WTC11 (cell line): ENCODE results near the gene RNF19B. TPM values are rescaled to one million over a fixed set of nuclear protein-coding genes. Genes with fewer than 3 reads are reported as not detected.

Experiments
- ATAC-seq: fragments of 200-7000 bp; cut with Tn5 transposase; 2 replicates; pipeline ENCODE4 v1.10.0; 2021; ENCODE audit warnings: mild to moderate bottlenecking, moderate library complexity
- CTCF ChIA-PET: fragments of 300-600 bp; sonication (Branson Sonifier 250); formaldehyde crosslinking; loops from one replicate; lab custom pipeline; 2021; ENCODE audit warnings: antibody characterized with exemption; lab: Charles Lee
- POLR2A ChIA-PET: fragments of 350-600 bp; sonication (Branson Sonifier 250); formaldehyde crosslinking; loops from one replicate; lab custom pipeline; 2021; ENCODE audit warnings: antibody characterized with exemption; lab: Charles Lee
- DNase-seq: peaks from one replicate; pipeline ENCODE4 v3.0.0; 2021; ENCODE audit warnings: low spot score
- H3K27ac Mint-ChIP-seq: 2 replicates; pipeline ENCODE4 v1.8.0; 2021; ENCODE audit warnings: mixed read lengths
- H3K27me3 Mint-ChIP-seq: 2 replicates; pipeline ENCODE4 v1.8.0; 2021; ENCODE audit warnings: low read depth, mild to moderate bottlenecking, moderate library complexity, mixed read lengths
- H3K36me3 Mint-ChIP-seq: 2 replicates; pipeline ENCODE4 v1.8.0; 2021; ENCODE audit warnings: mixed read lengths
- H3K4me1 Mint-ChIP-seq: 2 replicates; pipeline ENCODE4 v1.8.0; 2022; ENCODE audit warnings: mixed read lengths
- H3K4me3 Mint-ChIP-seq: 2 replicates; pipeline ENCODE4 v1.8.0; 2021; ENCODE audit warnings: mild to moderate bottlenecking, moderate library complexity, mixed read lengths
- H3K9me3 Mint-ChIP-seq: 2 replicates; pipeline ENCODE4 v1.8.0; 2021; ENCODE audit warnings: mixed read lengths
- AR ChIP-seq: fragments of 250-450 bp; sonication (Bioruptor Pico); IDR thresholded peaks from 2 replicates; pipeline ENCODE4 v1.9.0; 2021; ENCODE audit warnings: mild to moderate bottlenecking
- ATF2 ChIP-seq: sonication (generic); formaldehyde crosslinking; IDR thresholded peaks from 2 replicates; pipeline ENCODE4 v1.8.1; 2022; ENCODE audit warnings: low read depth, missing genetic modification reagents, borderline replicate concordance
- CREB1 ChIP-seq: sonication (generic); formaldehyde crosslinking; IDR thresholded peaks from 2 replicates; pipeline ENCODE4 v1.8.0; 2023; ENCODE audit warnings: mild to moderate bottlenecking, missing genetic modification reagents
- CREM ChIP-seq: sonication (generic); formaldehyde crosslinking; IDR thresholded peaks from 2 replicates; pipeline ENCODE4 v1.8.1; 2022; ENCODE audit warnings: mild to moderate bottlenecking, missing genetic modification reagents, moderate library complexity
- E2F1 ChIP-seq: sonication (generic); formaldehyde crosslinking; IDR thresholded peaks from 2 replicates; pipeline ENCODE4 v1.8.0; 2022; ENCODE audit warnings: mild to moderate bottlenecking, missing genetic modification reagents
- ERG ChIP-seq: fragments of 250-450 bp; sonication (Bioruptor Pico); IDR thresholded peaks from 2 replicates; pipeline ENCODE4 v1.8.0; 2021; ENCODE audit warnings: mild to moderate bottlenecking
- FOXP4 ChIP-seq: sonication (generic); formaldehyde crosslinking; IDR thresholded peaks from 2 replicates; pipeline ENCODE4 v1.8.0; 2022; ENCODE audit warnings: mild to moderate bottlenecking, missing genetic modification reagents
- KAT7 ChIP-seq: sonication (generic); formaldehyde crosslinking; IDR thresholded peaks from 2 replicates; pipeline ENCODE4 v1.8.1; 2023; ENCODE audit warnings: missing genetic modification reagents, mild to moderate bottlenecking, borderline replicate concordance
- MXD4 ChIP-seq: fragments of 250-450 bp; sonication (Bioruptor Pico); IDR thresholded peaks from 2 replicates; pipeline ENCODE4 v1.8.0; 2021; ENCODE audit warnings: mild to moderate bottlenecking, moderate library complexity, borderline replicate concordance
- PREB ChIP-seq: sonication (generic); formaldehyde crosslinking; IDR thresholded peaks from 2 replicates; pipeline ENCODE4 v1.8.1; 2022; ENCODE audit warnings: mild to moderate bottlenecking, missing genetic modification reagents, moderate library complexity, borderline replicate concordance
- TEAD1 ChIP-seq: sonication (generic); formaldehyde crosslinking; IDR thresholded peaks from 2 replicates; pipeline ENCODE4 v1.8.0; 2022; ENCODE audit warnings: mild to moderate bottlenecking, missing genetic modification reagents
- ZMAT4 ChIP-seq: fragments of 250-450 bp; sonication (Bioruptor Pico); IDR thresholded peaks from 2 replicates; pipeline ENCODE4 v1.9.0; 2021; ENCODE audit warnings: mild to moderate bottlenecking
- ZNF121 ChIP-seq: sonication (generic); formaldehyde crosslinking; IDR thresholded peaks from 2 replicates; pipeline ENCODE4 v1.8.0; 2023; ENCODE audit warnings: missing genetic modification reagents
- ZNF281 ChIP-seq: sonication (generic); formaldehyde crosslinking; IDR thresholded peaks from 2 replicates; pipeline ENCODE4 v1.8.0; 2023; ENCODE audit warnings: mild to moderate bottlenecking, missing genetic modification reagents
- ZNF423 ChIP-seq: fragments of 250-450 bp; sonication (Bioruptor Pico); IDR thresholded peaks from 2 replicates; pipeline ENCODE4 v2.1.2; 2022; ENCODE audit warnings: mild to moderate bottlenecking, moderate library complexity
- ZNF425 ChIP-seq: fragments of 250-450 bp; sonication (Bioruptor Pico); conservative IDR thresholded peaks from 2 replicates; pipeline ENCODE4 v1.9.0; 2021; ENCODE audit warnings: mild to moderate bottlenecking
- ZSCAN18 ChIP-seq: fragments of 250-450 bp; sonication (Bioruptor Pico); IDR thresholded peaks from 2 replicates; pipeline ENCODE4 v2.1.2; 2022; ENCODE audit warnings: mild to moderate bottlenecking, moderate library complexity
- total RNA-seq: library from RNA; stranded (reverse); gene quantifications from 3 replicates; pipeline ENCODE4 v1.2.3, GENCODE V29; 2021

Gene RNF19B
- total RNA-seq, 1 experiment from 2014 or later, result 21.9 TPM

GRCh38 chr1:32892368-32893197, 72.0 kb downstream of the RNF19B start (continued):
- no peak for TF ChIP-seq ZMAT4 (CRISPR knock-in tag)
- no peak for TF ChIP-seq PREB (CRISPR knock-in tag)
- TF ChIP-seq TEAD1, result peak; percentile 86; the same call in 1 of the 2 replicates
- no peak for TF ChIP-seq ERG (CRISPR knock-in tag)
- TF ChIP-seq MXD4, result no peak
- TF ChIP-seq ATF2 (CRISPR knock-in tag), result no peak
- TF ChIP-seq ZSCAN18 (CRISPR knock-in tag), result no peak
- TF ChIP-seq ZNF425, result no peak
- TF ChIP-seq CREB1, result peak; percentile 67; the same call in 1 of the 2 replicates
- TF ChIP-seq CREM (CRISPR knock-in tag), result no peak
- TF ChIP-seq, all 79 proteins: peak for 16

- Mint-ChIP-seq H3K27ac (no peak overlapping the region), H3K9me3 (peaks cover 7% of the 10 kb centered on the region), H3K4me3 (no peak overlapping the region), H3K36me3 (no peaks in the 10 kb centered on the region), H3K27me3 (peaks cover 63% of the 10 kb centered on the region)
- ATAC-seq, result no peak
- POLR2A ChIA-PET, result no interaction called here
- no peak for TF ChIP-seq FOXP4 (CRISPR knock-in tag)
- TF ChIP-seq ZNF281 (CRISPR knock-in tag), result no peak
- no peak for TF ChIP-seq AR (CRISPR knock-in tag)
- no peak for TF ChIP-seq E2F1
- no peak for TF ChIP-seq KAT7 (CRISPR knock-in tag)
- TF ChIP-seq ZNF121 (CRISPR knock-in tag), result no peak
- no peak for TF ChIP-seq ZNF423
- TF ChIP-seq, all 79 proteins: peak for 0
- CTCF ChIA-PET, result interaction anchor here (1.2 to 7.4 kb wide), 8 partner anchors 10 to 191 kb away, joined by 3 to 80 read pairs (median 8); no protein-coding TSS in a partner anchor
- DNase-seq, result no peak
- H3K4me1 Mint-ChIP-seq, result peaks cover 13% of the 10 kb centered on the region
Observed at GRCh38 chr1:32891630-32892029, 73.0 kb downstream of the RNF19B start.
